ENCODE measurements around the gene ZBTB20. TPM values are rescaled to one million over a fixed set of nuclear protein-coding genes. Genes with fewer than 3 reads are reported as not detected.

ZBTB20 gene
- total RNA-seq, 1 donor from 2014 or later, result 19.1 TPM

- peaks cover 36% of the 10 kb centered on the region for H3K4me1 Mint-ChIP-seq (ENCODE audit: unreplicated experiment)
- TF ChIP-seq CTCF (IDR thresholded peaks at IDR 0.05), result no peak
- peaks cover 2% of the 10 kb centered on the region for H3K36me3 Mint-ChIP-seq (ENCODE audit: unreplicated experiment)
- H3K27ac Mint-ChIP-seq (ENCODE audit: unreplicated experiment), result no peak overlapping the region
- H3K9me3 Mint-ChIP-seq (ENCODE audit: unreplicated experiment), result peaks cover 8% of the 10 kb centered on the region
- no peak for DNase-seq (ENCODE audit: extremely low spot score, unreplicated experiment)
- no peak overlapping the region for H3K4me3 Mint-ChIP-seq (ENCODE audit: unreplicated experiment)
- no peaks in the 10 kb centered on the region for H3K27me3 Mint-ChIP-seq (ENCODE audit: unreplicated experiment)
Measured at GRCh38 chr3:114651555-114651954, 495.5 kb downstream of the ZBTB20 start.

GRCh38 chr3:114650808-114651207 is 496.3 kb downstream of the ZBTB20 start:
- Mint-ChIP-seq H3K27ac (ENCODE audit: unreplicated experiment) (no peak overlapping the region), H3K27me3 (ENCODE audit: unreplicated experiment) (no peaks in the 10 kb centered on the region), H3K4me1 (ENCODE audit: unreplicated experiment) (peaks cover 36% of the 10 kb centered on the region), H3K4me3 (ENCODE audit: unreplicated experiment) (no peak overlapping the region), H3K9me3 (ENCODE audit: unreplicated experiment) (peaks cover 8% of the 10 kb centered on the region), H3K36me3 (ENCODE audit: unreplicated experiment) (peaks cover 2% of the 10 kb centered on the region)
- no peak for TF ChIP-seq CTCF (IDR thresholded peaks at IDR 0.05)
- DNase-seq (ENCODE audit: extremely low spot score, unreplicated experiment), result no peak

- TF ChIP-seq CTCF (IDR thresholded peaks at IDR 0.05), result no peak
- Mint-ChIP-seq H3K4me1 (ENCODE audit: unreplicated experiment) (peaks cover 42% of the 10 kb centered on the region), H3K9me3 (ENCODE audit: unreplicated experiment) (peaks cover 8% of the 10 kb centered on the region), H3K27ac (ENCODE audit: unreplicated experiment) (no peak overlapping the region), H3K27me3 (ENCODE audit: unreplicated experiment) (no peaks in the 10 kb centered on the region), H3K36me3 (ENCODE audit: unreplicated experiment) (peaks cover 2% of the 10 kb centered on the region), H3K4me3 (ENCODE audit: unreplicated experiment) (no peak overlapping the region)
- no peak for DNase-seq (ENCODE audit: extremely low spot score, unreplicated experiment)
Measured at GRCh38 chr3:114649331-114649730, 497.8 kb downstream of the ZBTB20 start.

GRCh38 chr3:114646526-114646925 is 500.6 kb downstream of the ZBTB20 start:
- Mint-ChIP-seq H3K4me1 (ENCODE audit: unreplicated experiment) (peaks cover 42% of the 10 kb centered on the region), H3K4me3 (ENCODE audit: unreplicated experiment) (no peak overlapping the region), H3K9me3 (ENCODE audit: unreplicated experiment) (no peaks in the 10 kb centered on the region), H3K27me3 (ENCODE audit: unreplicated experiment) (no peaks in the 10 kb centered on the region), H3K36me3 (ENCODE audit: unreplicated experiment) (peaks cover 2% of the 10 kb centered on the region), H3K27ac (ENCODE audit: unreplicated experiment) (no peak overlapping the region)
- no peak for TF ChIP-seq CTCF (IDR thresholded peaks at IDR 0.05)
- DNase-seq (ENCODE audit: extremely low spot score, unreplicated experiment), result no peak

GRCh38 chr3:114645392-114645791 is 501.7 kb downstream of the ZBTB20 start:
- Mint-ChIP-seq H3K4me3 (ENCODE audit: unreplicated experiment) (no peak overlapping the region), H3K27ac (ENCODE audit: unreplicated experiment) (peak overlapping the region; percentile 20), H3K9me3 (ENCODE audit: unreplicated experiment) (no peaks in the 10 kb centered on the region), H3K27me3 (ENCODE audit: unreplicated experiment) (no peaks in the 10 kb centered on the region), H3K36me3 (ENCODE audit: unreplicated experiment) (peaks cover 2% of the 10 kb centered on the region), H3K4me1 (ENCODE audit: unreplicated experiment) (peaks cover 35% of the 10 kb centered on the region)
- no peak for DNase-seq (ENCODE audit: extremely low spot score, unreplicated experiment)
- no peak for TF ChIP-seq CTCF (IDR thresholded peaks at IDR 0.05)
